A549 treated with AZD9567 at 1 μM for 4 hours (cell line): ENCODE data around the gene SMIM36. TPM values are rescaled to one million over a fixed set of nuclear protein-coding genes. Genes with fewer than 3 reads are reported as not detected.

Experiments
- total RNA-seq: library from RNA; stranded (reverse); fragments of 200-300 nt; extraction: Qiagen RNA extraction; gene quantifications from 5 replicates; pipeline ENCODE4 v1.2.3, GENCODE V29; 2022; ENCODE audit not compliant: insufficient read depth

SMIM36 gene
- total RNA-seq = not detected in 5 replicates

GRCh38 chr17:55510986-55511721 is at the start of gene SMIM36:
TSS of gene SMIM36 (minus strand) at chr17:55511452.

GRCh38 chr17:55421179-55421934 is 89.9 kb downstream of the SMIM36 start, which contains the start of gene MMD:
TSS of gene MMD (minus strand) at chr17:55421835. CDS start at chr17:55421695, 140 bp downstream.

Other genes with a start within 250 kb of the SMIM36 start
- gene HLF, start 246.5 kb downstream of the SMIM36 start, total RNA-seq = 0.07 to 0.20 TPM (median 0.10 TPM) in 4 of 5 replicates, not detected in the other
- 22.5 to 31.1 TPM (median 26.6 TPM) in 5 replicates for gene MMD, start 89.6 kb downstream of the SMIM36 start, total RNA-seq
- not detected in 5 replicates for gene TMEM100, start 211.4 kb upstream of the SMIM36 start, total RNA-seq
- 19.2 to 24.0 TPM (median 22.2 TPM) in 5 replicates for gene PCTP, start 239.6 kb upstream of the SMIM36 start, total RNA-seq